ENCODE data around the gene EPS15. TPM values are rescaled to one million over a fixed set of nuclear protein-coding genes. Genes with fewer than 3 reads are reported as not detected.
A peak's percentile ranks its signal among the peaks of the same experiment; 100 is the strongest.

Gene EPS15
- total and polyA plus RNA-seq, 8 donors, result 9.9 to 42.0 (median 25.3) TPM

DNA sequence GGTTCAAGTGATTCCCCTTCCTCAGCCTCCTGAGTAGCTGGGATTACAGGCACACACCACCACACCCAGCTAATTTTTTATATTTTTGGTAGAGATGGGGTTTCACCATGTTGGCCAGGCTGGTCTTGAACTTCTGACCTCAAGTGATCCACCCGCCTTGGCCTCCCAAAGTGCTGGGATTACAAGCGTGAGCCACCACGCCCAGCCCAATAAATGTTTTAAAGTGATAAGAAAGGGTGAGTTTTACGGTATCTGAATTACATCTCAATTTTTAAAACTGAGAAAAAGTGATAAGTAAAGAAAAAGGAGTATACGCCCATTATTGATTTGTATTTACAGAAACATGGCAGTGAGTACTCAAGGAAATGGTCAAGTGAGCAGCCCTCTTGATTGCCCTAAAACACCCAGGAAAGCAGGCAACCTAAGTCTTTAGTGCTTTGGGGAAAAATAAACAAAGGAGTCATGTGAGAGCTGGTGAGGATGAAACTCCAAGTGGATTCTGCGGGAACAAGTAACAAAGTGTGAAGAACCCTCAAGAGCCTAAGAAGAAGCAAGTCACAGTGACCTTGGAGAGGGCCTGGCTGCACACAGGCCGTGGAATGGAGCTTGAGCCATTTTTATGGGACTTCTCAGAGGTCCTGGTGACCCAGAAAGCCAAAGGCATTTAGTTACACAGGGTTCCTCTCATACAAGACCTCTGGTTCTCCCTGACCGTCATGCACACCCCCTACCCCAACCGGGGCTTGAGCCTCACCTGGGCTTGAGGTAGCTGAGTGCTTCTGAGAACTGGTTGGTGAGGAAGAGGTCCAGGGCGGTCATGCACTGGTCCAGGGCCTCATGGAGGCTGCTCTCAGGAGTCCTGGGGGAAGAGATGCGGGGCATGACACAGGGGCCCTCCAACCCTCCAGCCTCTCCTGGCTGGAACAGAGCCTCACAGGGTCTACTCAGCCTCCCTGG is 197.8 kb downstream of the EPS15 start:
- TF ChIP-seq, protein P1, sequence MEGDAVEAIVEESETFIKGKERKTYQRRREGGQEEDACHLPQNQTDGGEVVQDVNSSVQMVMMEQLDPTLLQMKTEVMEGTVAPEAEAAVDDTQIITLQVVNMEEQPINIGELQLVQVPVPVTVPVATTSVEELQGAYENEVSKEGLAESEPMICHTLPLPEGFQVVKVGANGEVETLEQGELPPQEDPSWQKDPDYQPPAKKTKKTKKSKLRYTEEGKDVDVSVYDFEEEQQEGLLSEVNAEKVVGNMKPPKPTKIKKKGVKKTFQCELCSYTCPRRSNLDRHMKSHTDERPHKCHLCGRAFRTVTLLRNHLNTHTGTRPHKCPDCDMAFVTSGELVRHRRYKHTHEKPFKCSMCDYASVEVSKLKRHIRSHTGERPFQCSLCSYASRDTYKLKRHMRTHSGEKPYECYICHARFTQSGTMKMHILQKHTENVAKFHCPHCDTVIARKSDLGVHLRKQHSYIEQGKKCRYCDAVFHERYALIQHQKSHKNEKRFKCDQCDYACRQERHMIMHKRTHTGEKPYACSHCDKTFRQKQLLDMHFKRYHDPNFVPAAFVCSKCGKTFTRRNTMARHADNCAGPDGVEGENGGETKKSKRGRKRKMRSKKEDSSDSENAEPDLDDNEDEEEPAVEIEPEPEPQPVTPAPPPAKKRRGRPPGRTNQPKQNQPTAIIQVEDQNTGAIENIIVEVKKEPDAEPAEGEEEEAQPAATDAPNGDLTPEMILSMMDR (IDR thresholded peaks at IDR 0.05), result no peak
- intact Hi-C loops (cut with DNase I), result no loop called here
- H3K36me3 ChIP-seq, result no peaks in the 10 kb centered on the region
- H3K4me1 ChIP-seq, result peaks cover 8 to 12% (median 9%) of the 10 kb centered on the region in 3 donors
- no peaks in the 10 kb centered on the region for H3K9me3 ChIP-seq
- DNase-seq (no peak), ATAC-seq (no peak), FAIRE-seq (no peak)
- H3K27ac ChIP-seq, result no peak overlapping the region
- H3K4me3 ChIP-seq, result no peak overlapping the region
- WGBS, 2 donors, result 96 to 97% methylated on average over 11 of the region's 11 CpGs
- H3K27me3 ChIP-seq, result no peaks in the 10 kb centered on the region

DNA sequence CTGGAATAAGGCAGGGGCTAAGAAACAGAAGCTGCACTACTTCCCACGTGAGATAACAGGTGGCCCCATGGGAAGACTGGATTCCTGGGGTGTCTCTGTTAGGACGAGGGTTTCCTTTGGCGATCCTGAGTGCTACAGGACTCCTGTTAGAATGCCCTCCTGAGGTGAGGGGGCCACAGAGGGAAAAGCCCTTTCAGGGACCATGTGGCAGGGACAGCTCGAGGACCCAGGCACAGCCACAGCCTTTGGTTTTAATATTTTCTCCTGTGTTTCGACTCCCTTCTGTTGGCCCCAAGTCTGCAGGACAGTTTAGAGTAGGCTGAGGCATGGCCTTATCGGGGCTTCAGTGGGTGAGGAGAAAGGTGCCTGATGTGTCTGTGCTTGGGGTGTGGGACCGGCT is 201.3 kb downstream of the EPS15 start:
- ATAC-seq (no peak), DNase-seq (no peak), FAIRE-seq (no peak)
- intact Hi-C loops (cut with DNase I), result no loop called here
- Histone ChIP-seq H3K4me1 (peaks cover 8 to 37% (median 27%) of the 10 kb centered on the region in 3 donors), H3K36me3 (no peaks in the 10 kb centered on the region), H3K4me3 (no peak overlapping the region), H3K27me3 (no peaks in the 10 kb centered on the region), H3K9me3 (no peaks in the 10 kb centered on the region), H3K27ac (no peak overlapping the region)
- 90 to 94% methylated on average over 7 of the region's 7 CpGs for WGBS, 2 donors
- TF ChIP-seq, protein P1 (IDR thresholded peaks at IDR 0.05), result no peak

DNA sequence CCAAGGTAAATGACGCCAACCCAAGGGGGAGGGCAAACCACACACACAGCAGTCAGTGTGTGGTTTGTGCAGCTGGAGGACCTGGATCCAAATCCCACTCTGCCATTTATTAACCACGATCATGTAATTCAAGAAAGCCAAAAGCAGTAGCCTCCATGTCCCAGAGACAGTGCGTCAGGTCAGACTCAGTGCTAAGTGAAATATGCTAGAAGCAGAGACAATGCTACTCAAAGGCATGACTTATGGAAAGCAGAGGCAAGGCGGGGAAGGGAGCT is 202.3 kb downstream of the EPS15 start:
- Histone ChIP-seq H3K36me3 (peaks cover 0 to 4% (median 0%) of the 10 kb centered on the region in 3 donors), H3K27me3 (no peaks in the 10 kb centered on the region), H3K9me3 (no peaks in the 10 kb centered on the region), H3K4me3 (no peak overlapping the region), H3K4me1 (peaks cover 8 to 37% (median 27%) of the 10 kb centered on the region in 3 donors), H3K27ac (peak overlapping the region in 3 of 4 donors; percentile 29 to 90 (median 86))
- DNase-seq (no peak), FAIRE-seq (no peak), ATAC-seq (peak; percentile 8 to 50 (median 30))
- TF ChIP-seq, protein P1 (IDR thresholded peaks at IDR 0.05), result no peak
- 43% methylated on average over 4 of the region's 4 CpGs for WGBS, 2 donors
- intact Hi-C loops (cut with DNase I), result no loop called here

DNA sequence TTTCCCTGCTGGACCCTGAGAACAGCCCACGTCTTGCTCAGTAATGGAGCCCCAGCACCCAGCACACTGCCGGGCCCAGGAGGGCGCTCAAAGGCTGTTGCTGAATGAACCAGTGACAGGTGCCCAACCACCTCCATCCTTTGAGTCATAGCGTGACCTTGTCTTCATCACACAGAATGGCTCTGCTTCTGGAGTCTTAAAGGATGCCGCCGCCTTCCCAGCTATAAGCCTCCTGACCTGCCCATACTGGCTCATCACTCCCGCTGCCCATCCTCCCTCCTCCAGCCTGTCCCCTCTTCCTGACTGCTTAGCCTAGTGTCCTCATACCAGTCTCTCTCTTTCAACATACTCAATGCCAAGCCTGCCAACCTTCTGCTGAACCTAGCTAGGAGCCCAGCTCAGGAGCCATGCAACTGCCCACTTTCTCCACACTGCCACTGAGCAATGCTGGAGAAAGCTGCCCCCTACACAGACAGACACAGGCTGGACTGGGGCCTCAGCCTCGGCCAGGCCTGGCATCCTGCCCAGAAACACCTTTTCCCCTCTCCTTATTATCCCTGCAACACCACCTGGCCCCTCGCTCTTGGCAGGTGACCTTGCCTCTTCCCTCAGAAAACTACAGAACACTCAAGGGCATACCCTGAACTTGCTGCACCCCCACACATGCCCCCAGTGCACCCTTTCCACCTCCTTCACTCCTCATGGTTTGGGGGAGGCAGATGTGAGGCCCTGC is 202.8 kb downstream of the EPS15 start:
- Histone ChIP-seq H3K4me1 (peaks cover 8 to 37% (median 27%) of the 10 kb centered on the region in 3 donors), H3K4me3 (no peak overlapping the region), H3K27me3 (no peaks in the 10 kb centered on the region), H3K27ac (peak overlapping the region in 3 of 4 donors; percentile 29 to 90 (median 86)), H3K9me3 (no peaks in the 10 kb centered on the region), H3K36me3 (peaks cover 0 to 7% (median 0%) of the 10 kb centered on the region in 3 donors)
- 76 to 78% methylated on average over 9 of the region's 9 CpGs for WGBS, 2 donors
- no peak for FAIRE-seq
- peak; percentile 1 to 45 (median 12) for ATAC-seq
- intact Hi-C loops (cut with DNase I), result no loop called here
- TF ChIP-seq, protein P1 (IDR thresholded peaks at IDR 0.05), result no peak
- DNase-seq, result peak in 2 of 6 donors; percentile 48 to 65

Measured in pancreas (tissue), 10 donors.